Kasumi-1 (cell line): ENCODE measurements around the gene SCLT1.

Source experiments
- DNase-seq, 2 experiments: peaks; one replicate each; lab custom pipeline; 2025; lab: John Stamatoyannopoulos, UW

Gene SCLT1

DNA sequence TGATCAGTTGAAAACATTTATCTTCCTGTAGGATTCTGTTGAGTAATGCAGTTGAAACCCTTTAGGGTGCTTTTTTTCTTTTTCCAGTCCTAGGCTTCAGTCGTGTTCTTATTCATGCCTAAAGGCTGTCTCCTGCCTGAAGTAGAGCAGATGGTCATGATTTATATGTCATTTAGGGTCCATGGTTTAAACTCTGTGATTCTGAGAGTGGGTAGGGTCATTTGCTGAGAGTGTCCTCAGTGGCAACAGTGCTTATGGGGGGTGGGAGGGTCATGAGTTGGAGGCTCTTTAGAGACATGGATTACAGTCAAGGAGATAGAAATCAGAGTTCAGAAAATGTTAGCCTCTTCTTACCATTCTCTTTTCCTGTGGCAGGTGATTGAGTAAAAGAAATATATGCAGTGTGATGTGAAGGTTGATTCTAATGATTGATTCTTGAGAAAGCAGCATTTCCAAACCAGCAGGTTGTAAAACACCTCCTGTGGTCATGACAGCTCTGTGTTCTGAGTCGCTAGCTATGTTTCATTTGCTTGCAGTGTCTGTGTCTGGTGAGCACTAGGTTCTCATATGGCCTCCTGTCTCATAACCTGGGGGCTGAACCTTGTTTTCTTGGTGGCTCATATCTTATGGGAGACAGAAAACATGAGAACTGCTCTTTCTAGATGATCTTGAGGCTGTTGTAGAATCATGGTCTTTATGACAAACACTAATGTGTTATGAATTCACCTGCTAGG, 223.4 kb downstream of the SCLT1 start:
- no peak for DNase-seq

DNA sequence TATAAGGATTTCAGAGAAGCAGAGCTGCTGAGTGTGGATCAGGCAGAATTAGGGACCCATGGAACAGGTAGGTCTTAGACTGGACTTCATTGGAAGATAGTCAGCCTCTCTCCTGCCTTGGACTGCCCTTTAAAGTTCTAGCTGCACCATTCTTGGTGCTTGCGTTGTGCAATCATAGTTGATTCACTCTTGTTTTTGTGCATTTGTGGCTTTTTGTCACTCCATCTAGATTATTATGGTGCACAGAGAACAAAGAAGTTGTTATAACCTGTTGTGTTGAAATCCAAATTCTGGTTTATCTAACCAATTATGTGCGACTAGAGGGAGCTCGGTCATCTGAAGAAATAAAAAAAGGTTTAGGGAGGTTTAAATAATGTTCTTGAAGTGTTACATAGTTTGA, 224.6 kb downstream of the SCLT1 start:
- DNase-seq = no peak

DNA sequence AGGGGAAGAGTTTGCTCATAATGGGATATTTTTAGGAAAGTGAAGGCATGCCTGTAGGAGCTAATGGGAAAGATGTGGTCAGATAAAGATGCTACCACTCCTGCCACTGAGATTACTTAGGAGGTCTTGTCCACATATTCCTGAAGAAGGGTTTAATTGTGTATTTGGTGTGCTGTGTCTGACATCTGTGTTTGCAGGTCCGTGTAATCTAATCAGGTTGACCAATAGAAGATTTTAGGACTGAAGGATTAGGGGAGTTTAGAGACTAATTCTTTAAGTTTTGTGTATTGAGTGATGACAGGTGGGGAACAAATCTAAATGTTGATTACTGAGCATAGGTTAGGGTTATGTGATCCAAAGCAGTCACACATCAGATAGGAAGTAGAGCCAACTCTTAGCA, 226.6 kb downstream of the SCLT1 start:
- no peak for DNase-seq

DNA sequence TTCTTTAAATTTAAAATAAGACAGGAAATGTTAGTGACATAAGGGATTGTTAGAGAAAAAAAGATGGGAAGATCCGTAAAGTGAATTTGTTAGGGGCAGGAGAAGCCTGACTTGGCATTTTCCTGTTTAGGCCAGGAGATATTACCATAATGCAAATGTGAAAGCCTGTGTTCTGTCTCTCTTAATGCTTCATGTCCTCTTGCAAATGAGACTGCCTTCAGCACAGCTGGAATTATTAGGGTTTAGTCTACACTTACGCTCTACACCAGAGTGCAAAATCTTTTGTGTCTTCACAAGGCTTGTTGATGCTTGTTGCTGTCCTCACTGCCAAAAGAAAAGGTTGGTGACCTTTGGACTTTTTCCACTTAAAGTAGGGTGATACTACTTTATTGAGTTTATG, 227.1 kb downstream of the SCLT1 start:
- DNase-seq = no peak

DNA sequence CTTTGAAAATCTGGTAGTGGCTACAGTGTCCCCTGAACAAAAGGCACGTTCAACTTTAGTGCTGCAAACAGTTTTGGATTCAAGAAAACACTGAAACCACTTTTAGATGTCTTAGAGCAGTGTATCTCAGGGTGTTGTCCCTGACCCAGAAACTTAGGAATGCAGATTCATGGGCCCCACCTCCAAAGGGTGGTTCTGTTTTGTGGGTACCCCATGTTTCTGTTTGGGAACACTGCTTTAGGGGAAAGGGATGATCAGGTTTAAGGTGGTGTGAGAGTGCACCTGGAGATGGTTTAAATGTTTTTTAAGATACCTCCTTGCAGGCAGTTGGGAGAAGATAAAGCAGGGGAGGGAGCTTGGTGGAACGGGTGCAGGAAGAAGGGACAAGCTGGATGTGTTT, 228.2 kb downstream of the SCLT1 start:
- DNase-seq = no peak

DNA sequence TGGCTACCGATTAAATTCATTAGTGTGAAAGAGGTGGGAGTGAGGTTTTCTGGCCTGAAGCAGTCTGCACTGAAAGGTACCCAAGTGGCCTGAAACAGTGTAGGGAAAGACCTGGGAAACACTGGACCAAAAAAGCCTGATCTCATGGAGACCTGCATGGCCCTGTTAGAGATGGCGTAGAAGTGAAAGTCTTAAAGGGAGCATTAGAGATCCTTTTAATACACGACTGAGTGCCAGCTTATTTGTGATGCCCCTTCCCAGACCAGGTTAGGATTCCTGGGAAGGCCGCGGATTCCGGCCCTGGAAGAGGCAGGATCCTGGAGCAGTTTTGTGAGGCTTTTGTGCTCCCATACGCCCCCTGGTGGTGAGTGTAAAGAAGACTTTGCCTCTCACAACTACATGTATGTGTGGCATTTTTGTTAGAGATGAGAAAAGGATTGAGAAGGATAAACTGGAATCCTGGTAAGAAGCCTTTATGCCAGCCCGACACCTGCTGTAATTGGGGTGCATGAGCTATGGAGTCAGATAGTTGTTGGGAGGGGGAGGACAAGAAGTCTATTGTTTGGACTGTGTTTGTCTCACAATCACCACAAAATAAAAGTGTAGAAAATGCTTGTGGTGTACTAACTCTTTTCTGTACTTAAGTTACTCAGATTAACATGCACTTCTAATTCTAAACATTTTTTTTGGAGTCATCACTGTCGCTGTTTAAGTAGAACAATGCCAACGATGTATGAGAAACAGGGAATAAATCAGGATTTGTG, 229.8 kb downstream of the SCLT1 start:
- peak; percentile 31 to 66 for DNase-seq

DNA sequence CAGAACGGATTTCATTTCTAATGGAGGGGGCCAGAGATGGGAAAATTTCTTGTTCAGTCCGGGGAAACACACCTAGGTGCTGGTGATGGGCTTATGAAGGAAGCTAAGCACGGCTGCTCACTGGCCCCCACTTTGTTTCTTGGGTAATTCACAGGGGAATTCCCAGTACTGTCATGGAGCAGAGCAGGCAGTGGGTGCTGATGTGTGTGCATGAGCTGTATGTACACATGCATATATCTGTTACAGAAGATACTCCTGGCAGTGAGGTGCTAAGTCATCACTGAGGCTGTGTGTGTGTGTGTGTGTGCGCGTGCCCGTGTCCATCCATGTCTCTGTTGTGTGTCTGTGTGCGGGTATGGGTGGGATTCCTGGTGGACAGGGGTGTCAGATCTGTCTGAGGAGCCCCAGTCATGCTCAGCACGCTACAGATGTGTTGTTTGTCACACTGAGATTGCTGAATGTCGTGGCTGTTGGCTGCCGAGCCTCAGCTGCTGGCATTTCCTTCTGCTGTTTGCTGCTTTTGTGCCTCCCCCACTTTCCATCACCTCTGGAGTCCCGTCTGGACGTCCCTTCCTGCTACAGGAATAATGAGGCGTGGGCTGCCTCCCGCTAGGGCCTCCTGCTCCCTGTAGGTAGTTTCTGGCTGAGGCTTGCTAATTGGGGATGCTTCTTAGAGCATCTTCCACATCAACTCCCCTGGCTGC, 230.6 kb downstream of the SCLT1 start:
- no peak for DNase-seq

DNA sequence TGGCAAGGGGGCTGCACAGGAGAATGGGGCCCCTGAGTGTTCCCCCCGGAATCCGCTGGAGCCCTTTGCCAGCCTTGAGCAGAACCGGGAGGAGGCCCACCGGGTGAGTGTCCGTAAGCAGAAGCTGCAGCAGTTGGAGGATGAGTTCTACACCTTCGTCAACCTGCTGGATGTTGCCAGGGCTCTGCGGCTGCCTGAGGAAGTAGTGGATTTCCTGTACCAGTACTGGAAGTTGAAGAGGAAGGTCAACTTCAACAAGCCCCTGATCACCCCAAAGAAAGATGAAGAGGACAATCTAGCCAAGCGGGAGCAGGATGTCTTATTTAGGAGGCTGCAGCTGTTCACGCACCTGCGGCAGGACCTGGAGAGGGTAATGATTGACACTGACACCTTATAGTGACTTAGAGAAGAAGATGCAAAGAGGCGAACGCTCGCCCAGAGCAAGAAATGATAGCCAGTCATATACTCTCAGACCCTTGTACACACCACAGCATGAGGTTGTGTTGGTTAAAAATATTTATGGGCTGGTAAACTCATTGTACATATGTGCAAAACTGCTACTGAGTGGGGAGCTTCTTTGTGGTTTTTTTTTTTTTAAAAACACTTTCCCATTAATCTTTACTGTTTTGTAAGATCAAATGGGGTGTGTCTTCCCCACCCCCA, 231.4 kb downstream of the SCLT1 start:
- DNase-seq = peak; percentile 46 to 56

DNA sequence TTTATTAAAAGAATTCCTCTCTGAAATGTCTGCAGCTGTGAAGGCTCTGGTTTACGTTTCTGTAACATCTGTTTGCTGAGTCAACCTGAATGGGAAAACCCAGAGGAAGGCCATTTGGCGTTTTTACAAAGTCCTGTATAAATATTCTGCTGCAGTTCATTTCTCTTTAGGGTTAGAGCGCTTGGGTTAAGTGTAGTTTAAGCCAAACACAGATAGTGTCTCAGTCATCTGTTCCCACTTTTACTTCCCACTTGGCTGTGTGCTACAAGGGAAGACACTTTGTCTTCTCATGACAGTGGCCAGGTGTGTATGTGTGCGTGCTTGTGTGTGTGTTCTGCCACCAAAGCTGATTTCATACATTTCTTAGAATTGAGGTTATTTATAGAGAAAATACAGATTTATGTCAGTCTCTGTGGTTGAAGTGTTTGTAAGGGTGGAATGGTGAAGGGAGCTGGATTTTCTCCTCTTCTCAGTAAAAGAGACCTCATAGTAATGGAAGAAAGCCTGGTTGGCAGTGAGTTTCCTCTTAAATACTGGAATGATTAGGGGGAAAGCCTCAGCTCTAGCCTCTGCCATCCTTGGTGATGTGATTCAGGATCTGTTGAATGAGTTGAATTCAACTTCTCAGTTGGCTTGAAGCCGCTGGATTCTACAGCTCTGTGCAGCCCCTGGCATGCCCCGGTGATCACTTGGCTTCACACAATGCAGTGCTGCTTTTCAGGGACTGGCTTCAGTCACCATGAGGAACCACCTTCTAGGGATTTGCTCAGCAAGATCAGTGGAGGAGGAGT, 233.3 kb downstream of the SCLT1 start:
- DNase-seq = no peak

DNA sequence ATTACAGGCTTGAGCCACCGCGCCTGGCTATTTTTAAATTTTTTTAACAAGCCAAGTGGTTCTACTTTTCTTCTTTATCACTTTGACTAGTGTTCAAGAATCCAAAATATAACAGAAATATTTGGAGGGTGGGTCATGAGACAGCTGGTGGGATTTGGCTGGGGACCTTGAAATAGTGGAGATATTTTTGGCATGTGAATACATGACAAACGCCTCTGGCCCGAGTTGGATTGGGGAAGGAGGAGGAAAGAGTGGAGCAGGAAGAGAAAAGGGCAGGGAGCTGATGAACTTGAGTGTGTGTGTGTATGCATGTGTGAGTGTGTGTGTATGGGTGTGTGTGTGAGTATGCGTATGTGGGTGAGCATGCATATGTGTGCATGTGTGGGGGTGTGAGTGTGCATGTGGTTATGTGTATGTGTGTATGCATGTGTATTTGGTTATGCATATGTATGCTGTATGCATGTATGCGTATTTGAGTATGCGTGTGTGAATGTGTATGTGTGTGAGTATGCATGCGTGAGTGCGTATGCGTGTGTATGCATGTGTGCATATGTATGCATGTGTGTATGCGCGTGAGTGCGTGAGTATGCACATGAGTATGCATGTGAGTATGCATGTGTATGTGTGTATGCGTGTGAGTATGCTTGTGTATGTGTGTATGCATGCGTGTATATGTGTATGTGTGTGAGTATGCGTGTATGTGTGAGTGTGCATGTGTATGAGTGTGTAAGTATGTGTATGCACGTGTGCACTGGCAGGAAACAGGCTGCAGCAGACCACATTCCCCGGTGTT, 234.3 kb downstream of the SCLT1 start:
- no peak for DNase-seq

DNA sequence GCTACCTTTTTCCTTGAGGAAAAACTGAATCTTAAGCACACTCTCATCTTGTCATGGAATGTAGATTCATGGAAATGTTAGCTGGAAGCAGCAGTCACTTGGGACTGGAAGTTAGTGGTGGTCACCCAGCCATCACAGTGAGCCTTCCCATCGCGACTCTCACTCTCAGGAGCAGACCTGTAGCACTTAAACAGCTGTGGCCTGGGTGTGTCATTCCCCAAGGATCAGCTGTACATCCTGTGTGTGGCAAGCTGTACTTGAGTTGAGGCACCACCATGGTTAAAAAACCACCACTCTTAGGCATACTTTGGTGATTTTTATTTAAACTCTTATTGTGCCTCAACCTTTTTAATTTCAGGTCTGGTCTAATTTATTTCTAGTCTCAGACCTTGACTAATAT, 237.1 kb downstream of the SCLT1 start:
- no peak for DNase-seq

DNA sequence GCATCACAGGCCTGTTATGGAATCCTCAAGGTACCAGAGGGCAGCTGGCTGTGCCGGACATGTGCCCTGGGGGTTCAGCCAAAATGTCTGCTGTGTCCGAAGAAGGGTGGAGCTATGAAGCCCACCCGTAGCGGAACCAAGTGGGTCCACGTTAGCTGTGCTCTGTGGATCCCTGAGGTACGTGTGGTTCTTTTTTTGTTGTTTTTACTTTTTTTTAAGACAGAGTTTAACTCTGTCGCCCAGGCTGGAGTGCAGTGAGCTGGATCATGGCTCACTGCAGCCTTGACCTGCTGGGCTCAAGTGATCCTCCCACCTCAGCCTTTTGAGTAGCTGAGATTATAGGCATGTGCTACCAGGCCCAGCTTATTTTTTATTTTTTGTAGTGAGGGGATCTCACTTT, 237.7 kb downstream of the SCLT1 start:
- no peak for DNase-seq

DNA sequence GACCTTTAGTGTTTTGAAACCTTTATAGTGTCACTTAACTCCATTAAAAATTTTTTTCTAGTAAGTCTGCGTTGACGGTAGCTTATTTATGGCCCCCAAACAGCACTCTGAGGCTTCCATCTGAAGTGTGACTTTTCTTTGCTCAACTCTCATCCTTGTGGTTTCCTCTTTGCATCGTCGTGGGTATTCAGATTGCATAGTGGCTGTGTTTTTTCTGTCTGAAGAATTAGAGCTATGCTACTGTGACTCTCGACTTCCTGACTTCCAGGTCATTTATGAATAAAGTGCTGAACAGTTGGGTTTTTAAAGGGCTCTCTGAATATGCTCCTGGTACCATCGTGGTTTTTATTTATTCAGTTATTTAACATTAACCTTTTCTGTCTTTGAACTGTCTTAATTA, 238.9 kb downstream of the SCLT1 start:
- DNase-seq = peak; percentile 84

DNA sequence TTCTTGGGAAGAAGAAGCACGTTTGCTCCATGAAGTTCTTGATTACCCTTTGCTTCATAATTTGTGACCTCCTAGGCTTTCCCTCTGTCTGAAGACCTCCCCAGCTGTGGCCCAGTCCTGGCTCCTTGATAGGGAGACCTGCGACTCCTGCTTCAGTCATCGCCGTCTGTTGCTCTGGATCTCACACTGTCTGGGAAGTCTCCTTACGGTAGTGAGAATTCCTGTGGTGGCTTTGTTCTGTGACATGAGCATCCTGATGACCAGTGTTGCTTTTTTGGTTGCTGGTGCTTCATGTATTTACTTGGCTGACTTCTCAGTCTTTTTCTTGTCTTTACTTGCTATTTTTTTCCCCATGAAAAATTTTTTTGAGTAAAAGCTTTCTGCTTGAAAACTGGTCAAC, 239.6 kb downstream of the SCLT1 start:
- DNase-seq = no peak

DNA sequence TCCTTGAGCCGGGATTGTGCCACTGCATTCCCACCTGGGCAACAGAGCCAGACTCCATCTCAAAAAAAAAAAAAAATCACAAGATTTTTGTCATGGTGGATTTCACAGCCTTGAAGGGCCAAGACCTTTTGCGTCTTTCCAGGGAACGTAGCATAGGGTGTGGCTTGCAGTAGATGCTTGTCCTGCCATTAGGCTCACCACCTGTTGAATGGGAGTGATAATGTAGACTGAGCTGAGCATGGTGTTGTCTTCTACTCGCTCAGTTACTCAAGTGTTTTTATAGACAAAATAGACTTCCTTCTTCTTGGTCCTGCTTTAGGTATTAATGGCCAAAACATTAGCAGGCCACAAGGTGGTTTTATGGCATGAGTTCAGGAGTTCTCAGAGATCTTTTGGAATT, 243.1 kb downstream of the SCLT1 start:
- no peak for DNase-seq

DNA sequence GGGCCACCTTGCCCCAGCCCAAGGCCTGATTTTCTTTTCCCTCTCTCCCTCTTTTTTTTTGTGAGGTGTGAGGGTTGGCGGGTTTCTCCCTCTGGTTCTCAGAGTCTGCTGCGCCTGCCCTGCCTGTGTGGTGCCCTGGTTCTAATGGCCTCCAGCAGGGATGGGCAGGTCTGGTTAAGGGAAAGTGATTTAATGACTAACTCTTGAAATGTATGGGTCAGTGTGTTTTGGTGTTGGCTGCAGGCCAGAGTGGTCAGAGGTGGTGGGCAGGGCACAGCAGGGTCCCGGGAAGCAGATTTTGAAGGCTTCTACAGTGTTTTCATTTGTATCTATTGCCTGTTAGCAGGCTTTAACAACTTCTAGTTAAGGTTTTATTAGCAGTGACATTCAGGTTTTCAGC, 244.9 kb downstream of the SCLT1 start:
- no peak for DNase-seq

DNA sequence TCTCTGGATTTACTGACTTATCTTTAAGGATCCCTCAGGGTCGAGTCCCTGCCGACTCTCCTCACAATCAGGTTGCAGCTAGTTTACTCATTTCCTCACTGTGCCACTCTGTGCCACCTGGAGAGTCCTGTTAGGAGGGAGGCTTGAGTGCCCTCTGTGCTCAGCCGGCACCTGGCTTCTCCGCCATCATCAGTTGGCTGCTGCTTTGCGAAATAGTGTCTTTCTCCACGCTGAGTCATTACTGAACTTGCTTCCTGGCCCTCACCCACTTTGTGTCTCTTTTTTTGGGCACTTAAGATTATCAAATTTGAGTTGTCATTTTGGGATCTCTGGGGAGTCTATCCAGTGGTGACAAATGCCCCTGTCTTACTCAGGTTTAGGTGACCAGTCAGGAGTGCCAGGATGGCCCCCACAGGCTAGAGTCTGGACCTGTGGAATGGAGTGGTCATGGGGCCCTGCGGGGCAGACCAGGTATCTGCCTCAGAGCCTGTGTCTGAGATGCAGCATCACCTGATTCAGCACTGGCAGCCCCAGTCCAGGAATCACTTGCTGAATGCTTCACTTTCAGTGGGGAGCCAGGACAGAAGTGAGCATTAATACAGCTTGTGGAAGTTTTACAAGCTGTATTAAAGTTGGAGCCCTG, 246.1 kb downstream of the SCLT1 start:
- no peak for DNase-seq

DNA sequence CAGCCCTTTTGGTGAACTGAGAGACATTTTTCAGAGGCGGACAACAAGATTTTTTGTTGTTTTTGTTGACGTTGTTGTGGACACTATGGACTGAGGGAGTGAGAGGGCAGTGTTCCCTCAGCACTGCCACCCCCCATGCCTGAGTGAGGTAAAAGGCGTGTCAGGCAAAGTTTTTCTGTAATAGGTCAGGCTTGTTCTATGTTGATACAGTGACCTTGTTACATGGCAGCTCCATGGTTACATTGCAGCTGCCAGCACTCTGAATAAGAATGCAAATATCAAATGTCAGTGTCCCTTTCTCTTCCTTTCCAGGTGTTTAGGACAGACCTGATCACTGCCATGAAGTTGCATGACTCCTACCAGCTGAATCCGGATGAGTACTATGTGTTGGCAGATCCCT, 247.3 kb downstream of the SCLT1 start:
- DNase-seq = no peak

DNA sequence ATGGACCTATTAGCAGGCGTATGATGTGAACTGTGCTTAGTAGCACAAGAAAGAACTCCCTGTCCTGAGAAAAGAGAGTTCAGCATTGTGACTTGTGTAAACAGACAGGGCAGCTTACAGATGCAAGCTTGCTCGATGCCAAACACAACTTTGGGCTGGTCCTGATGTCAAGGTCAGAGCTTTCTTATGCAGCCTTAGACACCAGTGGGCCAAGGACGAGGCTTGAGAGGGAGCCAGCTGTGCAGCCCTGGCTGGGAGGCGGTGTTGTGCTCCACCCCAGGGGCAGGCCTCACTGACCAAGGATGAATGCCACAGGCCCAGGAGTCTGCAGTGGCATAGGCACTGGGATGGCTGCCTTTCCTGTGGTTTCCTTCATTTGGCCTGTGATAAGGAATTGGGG, 248.4 kb downstream of the SCLT1 start:
- DNase-seq = no peak

DNA sequence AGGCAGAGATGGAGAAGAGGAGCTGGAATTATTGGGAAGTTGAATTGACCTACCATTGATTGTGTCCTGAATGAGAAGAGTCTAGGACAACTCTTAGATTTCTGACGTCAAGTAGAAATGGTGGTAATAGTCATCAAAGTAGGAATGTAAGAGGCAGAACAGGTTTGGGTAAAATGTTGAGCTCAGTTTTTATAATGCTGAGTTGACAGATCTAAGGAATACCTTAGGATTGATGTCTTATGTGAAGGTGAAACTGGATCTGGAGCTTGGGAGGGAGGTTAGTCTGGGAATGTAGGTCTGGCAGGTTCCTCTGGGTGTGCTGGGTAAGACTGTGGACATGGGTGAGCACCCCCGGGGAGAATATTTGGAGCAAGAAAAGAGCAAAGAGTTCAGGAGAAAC, 251.9 kb downstream of the SCLT1 start:
- no peak for DNase-seq
